NCI-H146 (cell line): ENCODE data around the gene IGSF8.
A peak's percentile ranks its signal among the peaks of the same experiment; 100 is the strongest.
"Not testable (repeated sequence)": the region's sequence is repeated elsewhere in the genome, so short reads cannot be mapped to it uniquely, and the experiment has no call there.

ENCODE experiments used
- DNase-seq: peaks from one replicate; lab custom pipeline; 2025; lab: John Stamatoyannopoulos, UW

IGSF8 gene

GRCh38 chr1:160066829-160067745, 31.3 kb downstream of the IGSF8 start:
- DNase-seq, result no peak

GRCh38 chr1:160064746-160065145, 33.7 kb downstream of the IGSF8 start:
- no peak for DNase-seq

- DNase-seq, result no peak
Measured at GRCh38 chr1:160064164-160064563, 34.3 kb downstream of the IGSF8 start.

GRCh38 chr1:160063176-160063575, 35.2 kb downstream of the IGSF8 start:
- no peak for DNase-seq

GRCh38 chr1:160062230-160062532, 36.2 kb downstream of the IGSF8 start:
- no peak for DNase-seq

GRCh38 chr1:160061369-160062229, 36.8 kb downstream of the IGSF8 start:
- DNase-seq, result no peak

GRCh38 chr1:160058087-160058486, 40.3 kb downstream of the IGSF8 start:
- DNase-seq, result no peak

- no peak for DNase-seq
Measured at GRCh38 chr1:160056648-160057169, 41.7 kb downstream of the IGSF8 start.

GRCh38 chr1:160053548-160054365, 44.7 kb downstream of the IGSF8 start:
- DNase-seq, result no peak

GRCh38 chr1:160052936-160053335, 45.5 kb downstream of the IGSF8 start:
- no peak for DNase-seq

GRCh38 chr1:160050619-160051018, 47.8 kb downstream of the IGSF8 start:
- no peak for DNase-seq

GRCh38 chr1:160050182-160050581, 48.2 kb downstream of the IGSF8 start:
- not testable (repeated sequence) for DNase-seq

GRCh38 chr1:160049101-160049500, 49.3 kb downstream of the IGSF8 start:
- no peak for DNase-seq

GRCh38 chr1:160048335-160048734, 50.1 kb downstream of the IGSF8 start:
- no peak for DNase-seq

GRCh38 chr1:160047111-160047991, 51.1 kb downstream of the IGSF8 start:
- no peak for DNase-seq

- DNase-seq, result peak; percentile 7
Measured at GRCh38 chr1:160046494-160047110, 51.8 kb downstream of the IGSF8 start.

GRCh38 chr1:160045653-160046052, 52.8 kb downstream of the IGSF8 start:
- DNase-seq, result no peak

- DNase-seq, result no peak
Measured at GRCh38 chr1:160043543-160043942, 54.9 kb downstream of the IGSF8 start.
